Activated CD4-positive, alpha-beta T cell treated with anti-CD3 and anti-CD28 coated beads, Interleukin-2, amount 10 ng/mL, durations not matched to agents 7 days and 5 days (primary cell): ENCODE data around the gene TAX1BP1. TPM values are rescaled to one million over a fixed set of nuclear protein-coding genes. Genes with fewer than 3 reads are reported as not detected.
A peak's percentile ranks its signal among the peaks of the same experiment; 100 is the strongest.

Experiments used
- CTCF ChIA-PET: fragments of 350-600 bp; sonication (Branson Sonifier 250); formaldehyde crosslinking; loops from one replicate; lab custom pipeline; 2021; ENCODE audit warnings: antibody characterized with exemption; lab: Charles Lee
- POLR2A ChIA-PET: fragments of 350-600 bp; sonication (Branson Sonifier 250); formaldehyde crosslinking; loops from one replicate; lab custom pipeline; 2021; ENCODE audit warnings: antibody characterized with exemption; lab: Charles Lee
- DNase-seq: peaks from one replicate; pipeline ENCODE4 v3.0.0-alpha.2; 2020
- H3K27ac Mint-ChIP-seq: one replicate; pipeline ENCODE4 v1.8.0; 2021; ENCODE audit warnings: mild to moderate bottlenecking, moderate library complexity, mixed read lengths
- H3K27me3 Mint-ChIP-seq: one replicate; pipeline ENCODE4 v1.8.0; 2021; ENCODE audit warnings: mixed read lengths
- H3K36me3 Mint-ChIP-seq: one replicate; pipeline ENCODE4 v1.8.0; 2021; ENCODE audit warnings: low read depth, mixed read lengths
- H3K4me1 Mint-ChIP-seq: one replicate; pipeline ENCODE4 v1.8.0; 2021; ENCODE audit warnings: mixed read lengths
- H3K4me3 Mint-ChIP-seq: one replicate; pipeline ENCODE4 v1.8.0; 2021; ENCODE audit warnings: mild to moderate bottlenecking, moderate library complexity, mixed read lengths
- H3K9me3 Mint-ChIP-seq: one replicate; pipeline ENCODE4 v1.8.0; 2021; ENCODE audit warnings: mixed read lengths
- total RNA-seq, 2 experiments: library from RNA; stranded (reverse); gene quantifications; one replicate each; pipeline ENCODE4 v1.2.3, GENCODE V29; 2021

TAX1BP1 gene
- total RNA-seq, 2 experiments from 2014 or later: 58.8 to 65.1 TPM

DNA sequence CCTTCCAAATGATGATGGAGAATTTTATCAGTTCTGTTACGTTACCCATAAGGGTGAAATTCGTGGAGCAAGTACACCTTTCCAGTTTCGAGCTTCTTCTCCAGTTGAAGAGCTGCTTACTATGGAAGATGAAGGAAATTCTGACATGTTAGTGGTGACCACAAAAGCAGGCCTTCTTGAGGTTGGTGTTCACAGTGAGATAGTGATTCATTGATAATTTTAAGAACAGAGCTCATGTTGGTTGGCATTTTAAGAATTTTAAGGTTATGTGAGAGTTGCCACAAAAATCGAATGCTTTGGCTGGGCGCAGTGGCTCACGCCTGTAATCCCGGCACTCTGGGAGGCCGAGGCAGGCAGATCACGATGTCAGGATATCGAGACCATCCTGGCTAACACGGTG is 25.9 kb downstream of the TAX1BP1 start:
- H3K27me3 Mint-ChIP-seq: no peaks in the 10 kb centered on the region
- no peak overlapping the region for H3K27ac Mint-ChIP-seq
- no peak overlapping the region for H3K4me3 Mint-ChIP-seq
- ChIA-PET POLR2A (no interaction called here), CTCF (interaction anchor here (0.6 to 1.3 kb wide), 3 partner anchors 9 to 734 kb away, joined by 3 to 5 read pairs (median 3); no protein-coding TSS in a partner anchor)
- H3K9me3 Mint-ChIP-seq: no peaks in the 10 kb centered on the region
- peaks cover 3% of the 10 kb centered on the region for H3K4me1 Mint-ChIP-seq
- DNase-seq: no peak
- peaks cover 26% of the 10 kb centered on the region for H3K36me3 Mint-ChIP-seq

DNA sequence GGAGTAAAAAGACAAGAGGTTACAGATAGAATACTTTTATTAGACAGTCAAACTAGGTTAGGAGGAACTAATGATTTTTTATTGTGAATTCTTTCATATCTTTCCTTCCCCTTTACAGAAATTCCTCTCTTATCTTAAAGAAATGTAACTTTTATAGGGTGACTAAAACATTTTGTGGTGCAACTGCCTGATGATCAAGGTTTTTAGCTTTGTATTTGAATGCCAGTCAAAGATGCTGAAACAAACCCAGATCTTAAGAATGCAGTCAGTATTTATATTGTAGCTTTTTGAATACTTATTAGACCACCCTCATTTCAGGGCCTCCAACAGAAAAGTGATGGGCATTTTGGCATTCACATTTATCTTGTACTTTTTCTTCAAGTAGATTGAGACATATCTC is 27.4 kb downstream of the TAX1BP1 start:
- ChIA-PET POLR2A (no interaction called here), CTCF (no interaction called here)
- Mint-ChIP-seq H3K27me3 (no peaks in the 10 kb centered on the region), H3K27ac (peak overlapping the region; percentile 2), H3K36me3 (peaks cover 26% of the 10 kb centered on the region), H3K4me1 (peaks cover 3% of the 10 kb centered on the region), H3K4me3 (no peak overlapping the region), H3K9me3 (no peaks in the 10 kb centered on the region)
- no peak for DNase-seq

- Mint-ChIP-seq H3K4me3 (no peak overlapping the region), H3K27ac (no peak overlapping the region)
- CTCF ChIA-PET: no interaction called here
These were observed 31.1 kb downstream of the TAX1BP1 start for GRCh38 chr7:27771111-27771510.

DNA sequence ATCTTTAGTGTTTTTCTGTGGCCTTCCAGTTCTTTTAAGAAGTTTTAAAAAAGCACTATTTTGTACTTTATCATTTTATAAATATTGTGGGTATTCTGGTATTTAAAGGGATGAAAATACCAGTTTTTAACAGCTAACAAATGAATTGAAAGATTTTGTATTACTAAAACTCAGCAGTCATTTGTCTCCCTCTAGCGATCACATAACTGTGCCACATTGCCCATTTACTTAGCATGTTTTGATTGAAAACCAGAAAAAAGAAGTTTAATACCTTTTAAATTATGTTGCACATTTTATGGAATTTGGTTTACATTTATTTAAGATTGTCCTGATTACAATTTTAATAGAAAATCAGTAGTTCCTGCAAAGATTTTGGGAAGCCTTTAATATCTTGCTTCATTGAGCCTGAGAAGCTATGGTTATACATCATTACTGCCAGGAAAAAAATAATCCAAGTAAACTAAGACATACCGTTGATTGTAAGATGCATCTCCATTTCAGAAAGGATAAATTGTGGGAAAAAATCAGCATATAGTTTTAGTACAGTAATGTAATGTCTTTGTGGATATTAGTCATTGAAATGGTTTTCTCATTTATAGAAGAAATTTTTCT is 34.9 kb downstream of the TAX1BP1 start:
- H3K27me3 Mint-ChIP-seq: no peaks in the 10 kb centered on the region
- H3K27ac Mint-ChIP-seq: no peak overlapping the region
- CTCF ChIA-PET: interaction anchor here (1.1 to 1.9 kb wide), 2 partner anchors 9 to 10 kb away, joined by 3 to 5 read pairs; no protein-coding TSS in a partner anchor
- H3K4me3 Mint-ChIP-seq: no peak overlapping the region
- peak; percentile 12 for DNase-seq
- POLR2A ChIA-PET: no interaction called here
- H3K9me3 Mint-ChIP-seq: no peaks in the 10 kb centered on the region
- H3K4me1 Mint-ChIP-seq: no peaks in the 10 kb centered on the region
- H3K36me3 Mint-ChIP-seq: peaks cover 16% of the 10 kb centered on the region

More at GRCh38 chr7:27771111-27771510, 31.1 kb downstream of the TAX1BP1 start:
- no peak for DNase-seq
- POLR2A ChIA-PET: no interaction called here
- Mint-ChIP-seq H3K4me1 (no peaks in the 10 kb centered on the region), H3K9me3 (no peaks in the 10 kb centered on the region), H3K36me3 (peaks cover 22% of the 10 kb centered on the region), H3K27me3 (no peaks in the 10 kb centered on the region)

GRCh38 chr7:27775782-27776181 is 35.8 kb downstream of the TAX1BP1 start:
- no peaks in the 10 kb centered on the region for H3K4me1 Mint-ChIP-seq
- H3K9me3 Mint-ChIP-seq: no peaks in the 10 kb centered on the region
- no peaks in the 10 kb centered on the region for H3K27me3 Mint-ChIP-seq
- POLR2A ChIA-PET: no interaction called here
- peaks cover 11% of the 10 kb centered on the region for H3K36me3 Mint-ChIP-seq
- H3K4me3 Mint-ChIP-seq: no peak overlapping the region
- CTCF ChIA-PET: no interaction called here
- no peak for DNase-seq
- no peak overlapping the region for H3K27ac Mint-ChIP-seq

GRCh38 chr7:27777662-27778061 is 37.7 kb downstream of the TAX1BP1 start:
- Mint-ChIP-seq H3K9me3 (no peaks in the 10 kb centered on the region), H3K27ac (no peak overlapping the region), H3K4me3 (no peak overlapping the region), H3K36me3 (peaks cover 4% of the 10 kb centered on the region), H3K27me3 (no peaks in the 10 kb centered on the region), H3K4me1 (no peaks in the 10 kb centered on the region)
- CTCF ChIA-PET: interaction anchor here (0.9 to 1.0 kb wide), 2 partner anchors 13 to 20 kb away, joined by 3 read pairs; no protein-coding TSS in a partner anchor
- POLR2A ChIA-PET: no interaction called here
- no peak for DNase-seq

DNA sequence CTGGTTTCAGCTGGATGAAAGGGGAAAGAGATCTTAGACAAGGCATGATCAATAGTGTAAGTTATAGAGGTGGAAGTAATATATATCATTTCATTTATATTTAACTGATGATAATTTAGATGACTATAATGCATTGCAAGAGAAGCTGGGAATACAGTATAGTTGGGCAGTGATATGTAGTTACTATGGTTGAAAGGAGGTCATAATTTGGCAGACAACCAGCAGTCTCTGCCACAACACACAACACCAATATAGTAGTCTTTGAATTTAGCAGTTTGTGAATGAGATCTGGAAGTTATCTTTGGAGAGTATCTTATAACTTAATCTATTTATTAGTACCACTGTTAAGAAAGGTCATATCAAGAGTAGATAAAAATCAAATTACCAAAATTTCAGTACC is 39.9 kb downstream of the TAX1BP1 start:
- H3K27me3 Mint-ChIP-seq: no peaks in the 10 kb centered on the region
- H3K27ac Mint-ChIP-seq: no peak overlapping the region
- CTCF ChIA-PET: no interaction called here
- POLR2A ChIA-PET: no interaction called here
- H3K4me1 Mint-ChIP-seq: peaks cover 2% of the 10 kb centered on the region
- DNase-seq: no peak
- peaks cover 4% of the 10 kb centered on the region for H3K36me3 Mint-ChIP-seq
- H3K9me3 Mint-ChIP-seq: no peaks in the 10 kb centered on the region
- H3K4me3 Mint-ChIP-seq: no peak overlapping the region

DNA sequence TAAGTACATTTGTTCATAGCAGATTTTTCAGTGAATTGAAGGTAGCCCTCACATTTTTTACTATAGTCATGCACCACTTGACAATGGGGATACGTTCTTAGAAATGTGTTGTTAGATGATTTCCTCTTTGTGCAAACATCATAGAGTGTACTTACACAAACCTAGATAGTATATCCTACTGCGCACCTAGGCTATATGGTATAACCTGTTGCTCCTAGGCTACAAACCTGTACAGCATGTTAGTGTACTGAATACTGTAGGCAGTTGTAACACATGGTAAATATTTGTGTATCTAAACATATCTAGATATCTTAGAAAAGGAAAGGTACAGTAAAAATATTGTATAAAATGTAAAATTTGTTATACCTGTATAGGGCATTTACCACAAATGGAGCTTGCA is 41.2 kb downstream of the TAX1BP1 start:
- POLR2A ChIA-PET: no interaction called here
- DNase-seq: no peak
- H3K36me3 Mint-ChIP-seq: peaks cover 9% of the 10 kb centered on the region
- H3K27ac Mint-ChIP-seq: no peak overlapping the region
- no peaks in the 10 kb centered on the region for H3K27me3 Mint-ChIP-seq
- H3K9me3 Mint-ChIP-seq: no peaks in the 10 kb centered on the region
- H3K4me3 Mint-ChIP-seq: no peak overlapping the region
- H3K4me1 Mint-ChIP-seq: peaks cover 2% of the 10 kb centered on the region
- CTCF ChIA-PET: no interaction called here

- no peak for DNase-seq
- CTCF ChIA-PET: interaction anchor here (1.5 kb wide), 1 partner anchor 10 kb away, joined by 3 read pairs; no protein-coding TSS in a partner anchor
- POLR2A ChIA-PET: no interaction called here
- Mint-ChIP-seq H3K4me1 (peaks cover 2% of the 10 kb centered on the region), H3K27ac (no peak overlapping the region), H3K27me3 (no peaks in the 10 kb centered on the region), H3K4me3 (no peak overlapping the region), H3K9me3 (no peaks in the 10 kb centered on the region), H3K36me3 (peaks cover 14% of the 10 kb centered on the region)
These were observed 42.9 kb downstream of the TAX1BP1 start for GRCh38 chr7:27782849-27783248.

DNA sequence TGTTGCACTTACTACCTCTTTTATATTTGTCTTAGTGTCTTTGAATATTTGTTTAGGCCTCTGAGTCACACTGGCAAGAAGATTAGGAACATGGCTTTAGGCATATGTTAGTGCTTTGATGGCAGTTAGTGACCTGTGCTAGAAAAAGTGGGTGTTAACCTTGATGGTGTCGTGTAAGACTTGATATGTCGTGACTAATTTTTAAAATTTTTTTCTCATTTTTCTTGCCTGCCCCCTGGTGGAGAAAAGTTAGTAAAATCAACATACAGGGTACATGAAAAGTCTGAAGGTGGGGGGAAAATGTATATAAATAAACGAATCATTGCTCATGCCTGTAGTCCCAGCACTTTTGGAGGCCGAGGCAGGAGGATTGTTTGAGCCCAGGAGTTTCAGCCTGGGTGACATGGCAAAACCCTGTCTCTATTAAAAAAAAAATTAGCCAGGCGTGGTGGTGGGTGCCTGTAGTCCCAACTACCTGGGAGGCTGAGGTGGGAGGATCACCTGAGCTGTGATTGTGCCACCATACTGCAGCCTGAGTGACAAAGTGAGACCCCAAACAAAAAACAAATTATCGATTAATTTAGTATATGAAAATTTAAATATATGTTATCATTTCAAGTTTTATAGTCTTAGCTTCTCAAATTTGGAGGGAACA is 44.6 kb downstream of the TAX1BP1 start:
- H3K9me3 Mint-ChIP-seq: no peaks in the 10 kb centered on the region

GRCh38 chr7:27788437-27788836 is 48.5 kb downstream of the TAX1BP1 start:
- H3K27me3 Mint-ChIP-seq: no peaks in the 10 kb centered on the region
- ChIA-PET POLR2A (no interaction called here), CTCF (no interaction called here)
- no peak for DNase-seq
- H3K4me1 Mint-ChIP-seq: peaks cover 2% of the 10 kb centered on the region
- H3K27ac Mint-ChIP-seq: peak overlapping the region; percentile 46
- peaks cover 32% of the 10 kb centered on the region for H3K36me3 Mint-ChIP-seq
- H3K9me3 Mint-ChIP-seq: no peaks in the 10 kb centered on the region
- no peak overlapping the region for H3K4me3 Mint-ChIP-seq

More for the DNA sequence above, 44.6 kb downstream of the TAX1BP1 start:
- Mint-ChIP-seq H3K4me1 (peaks cover 2% of the 10 kb centered on the region), H3K36me3 (peaks cover 19% of the 10 kb centered on the region), H3K27ac (no peak overlapping the region), H3K27me3 (no peaks in the 10 kb centered on the region), H3K4me3 (no peak overlapping the region)
- ChIA-PET POLR2A (no interaction called here), CTCF (interaction anchor here (0.6 kb wide), 1 partner anchor 296 kb away, joined by 3 read pairs; no protein-coding TSS in a partner anchor)
- DNase-seq: peak; percentile 40

DNA sequence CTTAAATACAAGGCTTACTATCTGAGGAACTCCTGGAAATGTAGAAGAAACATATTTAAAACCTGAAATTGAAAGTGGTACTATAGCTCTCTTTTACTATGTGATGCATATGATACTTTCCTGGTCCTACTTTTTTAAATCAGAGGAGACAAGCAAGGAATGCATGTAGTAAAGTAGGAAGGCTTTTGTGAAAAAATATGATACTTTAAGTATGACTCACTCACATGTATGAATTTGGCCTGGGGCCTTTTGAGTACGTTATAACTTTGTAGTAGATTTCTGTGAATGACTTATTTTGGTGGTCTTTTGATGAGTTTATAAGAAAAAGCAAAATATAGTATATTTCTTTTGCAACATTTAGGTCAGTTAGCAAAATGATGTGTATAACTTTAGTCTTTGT is 53.8 kb downstream of the TAX1BP1 start:
- no peak overlapping the region for H3K27ac Mint-ChIP-seq
- POLR2A ChIA-PET: no interaction called here
- H3K36me3 Mint-ChIP-seq: peaks cover 32% of the 10 kb centered on the region
- no peaks in the 10 kb centered on the region for H3K9me3 Mint-ChIP-seq
- no peak for DNase-seq
- H3K4me3 Mint-ChIP-seq: no peak overlapping the region
- CTCF ChIA-PET: interaction anchor here (0.5 kb wide), 1 partner anchor 1504 kb away, joined by 4 read pairs; no protein-coding TSS in a partner anchor
- no peaks in the 10 kb centered on the region for H3K4me1 Mint-ChIP-seq
- H3K27me3 Mint-ChIP-seq: no peaks in the 10 kb centered on the region

GRCh38 chr7:27795977-27796376 is 56.0 kb downstream of the TAX1BP1 start:
- POLR2A ChIA-PET: no interaction called here
- CTCF ChIA-PET: no interaction called here
- Mint-ChIP-seq H3K27ac (no peak overlapping the region), H3K4me1 (no peaks in the 10 kb centered on the region), H3K4me3 (no peak overlapping the region), H3K9me3 (no peaks in the 10 kb centered on the region), H3K36me3 (peaks cover 31% of the 10 kb centered on the region), H3K27me3 (no peaks in the 10 kb centered on the region)
- no peak for DNase-seq
